ENCODE results near the gene ABAT. TPM values are rescaled to one million over a fixed set of nuclear protein-coding genes. Genes with fewer than 3 reads are reported as not detected.

ABAT gene
- total and polyA plus RNA-seq, 5 donors: 10.9 to 42.4 (median 16.8) TPM

DNA sequence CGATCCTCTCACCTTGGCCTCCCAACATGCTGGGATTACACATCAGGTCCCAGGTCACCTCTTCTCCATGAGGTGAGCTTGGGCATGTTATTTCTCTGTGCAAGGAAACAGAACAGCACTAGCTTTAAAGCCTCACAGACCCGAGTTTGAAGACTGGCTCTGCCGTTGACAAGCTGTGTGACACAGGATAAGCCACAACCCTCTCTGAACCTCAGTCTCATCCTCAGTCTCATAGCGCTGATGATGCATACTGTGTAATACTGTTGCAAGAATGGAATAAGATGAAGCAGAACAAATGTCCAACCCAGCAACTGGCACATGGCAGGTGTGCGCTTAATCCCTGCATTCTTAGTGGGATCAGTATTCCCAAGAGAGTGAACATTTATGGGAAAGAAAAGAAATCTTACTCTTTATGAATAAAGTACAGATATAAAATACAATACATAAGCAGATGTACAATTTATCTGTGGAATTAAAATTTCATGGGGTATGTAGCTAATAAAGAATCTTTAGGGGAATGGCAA, 43.5 kb downstream of the ABAT start:
- no peaks in the 10 kb centered on the region for H3K27me3 ChIP-seq (ENCODE audit: control insufficient read depth, insufficient read depth)
- H3K9me3 ChIP-seq (ENCODE audit: control insufficient read depth, low read length): no peaks in the 10 kb centered on the region
- H3K27ac ChIP-seq (ENCODE audit: low read length): no peak overlapping the region
- intact Hi-C loops (cut with DNase I): no loop called here
- H3K4me1 ChIP-seq (ENCODE audit: control insufficient read depth, insufficient read depth, low read length): no peaks in the 10 kb centered on the region
- DNase-seq (no peak), ATAC-seq (no peak)
- no peak overlapping the region for H3K4me3 ChIP-seq (ENCODE audit: low read length)
- 96% methylated on average over 5 of the region's 5 CpGs for WGBS

DNA sequence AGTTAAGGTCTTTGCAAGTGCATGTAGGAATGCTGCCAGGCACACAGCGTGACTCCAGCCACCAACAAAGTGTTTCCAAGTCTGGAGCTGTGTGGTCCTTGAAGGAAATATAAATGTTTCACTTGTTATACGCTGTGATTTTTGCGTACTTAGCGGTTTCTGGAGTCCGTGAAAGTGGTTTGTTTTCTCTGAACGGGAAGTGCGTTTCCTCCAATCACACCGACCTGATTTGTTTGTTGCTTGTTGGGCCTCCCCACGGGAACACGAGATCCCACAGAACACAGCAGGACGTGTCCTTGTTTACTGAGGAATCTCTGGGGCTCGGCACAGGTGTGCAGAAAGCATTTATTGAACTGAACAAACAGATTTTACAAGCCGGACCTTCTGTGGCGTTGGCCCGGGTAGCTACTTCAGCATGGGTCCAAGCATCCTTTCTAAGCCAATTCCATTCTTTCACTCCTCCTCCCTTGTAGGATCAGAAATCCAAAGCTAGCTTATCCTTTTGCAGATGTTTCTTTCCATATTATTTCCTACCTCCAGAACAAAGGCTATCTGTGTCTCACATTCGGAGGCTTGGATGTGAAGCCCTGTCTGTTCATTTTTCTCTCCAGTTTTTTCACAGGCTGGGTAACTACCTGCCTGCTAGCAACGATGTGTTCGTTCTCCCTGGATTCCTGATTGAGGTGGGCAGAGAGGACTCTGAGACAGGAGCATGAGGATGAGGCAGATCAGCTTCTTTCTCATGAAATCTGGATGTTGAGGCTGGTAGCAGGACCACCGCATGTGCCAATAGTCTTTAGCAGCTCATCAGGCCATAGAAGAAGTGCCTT, 44.6 kb downstream of the ABAT start:
- no peaks in the 10 kb centered on the region for H3K9me3 ChIP-seq (ENCODE audit: control insufficient read depth, low read length)
- H3K27me3 ChIP-seq (ENCODE audit: control insufficient read depth, insufficient read depth): no peaks in the 10 kb centered on the region
- 65% methylated on average over 19 of the region's 19 CpGs for WGBS
- intact Hi-C loops (cut with DNase I): no loop called here
- H3K4me3 ChIP-seq (ENCODE audit: low read length): no peak overlapping the region
- DNase-seq: no peak
- no peak for ATAC-seq
- no peak overlapping the region for H3K27ac ChIP-seq (ENCODE audit: low read length)
- no peaks in the 10 kb centered on the region for H3K4me1 ChIP-seq (ENCODE audit: control insufficient read depth, insufficient read depth, low read length)

DNA sequence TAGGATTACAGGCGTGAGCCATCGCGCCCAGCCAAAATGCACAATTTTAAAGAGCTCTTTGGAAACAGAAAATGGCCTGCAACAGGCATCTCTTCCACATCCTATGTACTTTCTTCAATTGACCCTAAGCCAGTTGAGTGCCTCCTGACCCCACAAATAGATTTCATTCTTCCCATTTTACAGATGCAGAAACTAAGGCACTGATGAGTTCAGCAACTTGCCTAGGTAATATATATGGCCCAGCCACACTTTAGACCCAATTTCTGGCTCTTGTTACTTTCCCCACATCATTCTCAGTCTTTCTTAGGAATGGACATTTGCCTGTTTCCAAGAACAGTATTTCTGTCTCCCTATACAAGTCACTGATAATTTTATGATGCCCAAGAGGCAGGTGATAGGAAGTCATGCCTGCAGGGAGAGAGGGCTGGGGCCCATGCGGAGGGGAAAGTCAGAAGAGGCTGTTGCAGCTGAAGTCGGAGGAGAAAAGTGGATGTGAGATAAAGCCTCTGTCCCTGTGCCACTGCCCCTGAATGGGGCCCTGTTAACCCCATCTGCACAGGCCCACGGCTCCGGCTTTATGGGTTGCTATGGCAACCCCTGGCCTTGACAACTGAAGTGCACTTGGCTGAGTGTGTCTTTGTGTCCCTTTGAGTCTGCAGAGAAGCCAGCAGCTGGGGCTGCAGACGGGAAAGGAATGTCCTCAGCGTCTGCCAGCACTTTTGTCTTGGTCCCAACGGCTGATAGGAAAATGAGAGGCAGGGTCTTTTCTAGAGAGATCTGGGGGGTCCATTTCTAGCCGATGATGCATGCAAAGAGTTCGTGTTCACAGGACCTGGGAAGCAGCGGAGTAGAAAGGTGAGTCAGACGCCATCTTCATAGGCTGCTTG, 45.9 kb downstream of the ABAT start:
- no peak overlapping the region for H3K27ac ChIP-seq (ENCODE audit: low read length)
- intact Hi-C loops (cut with DNase I): no loop called here
- no peaks in the 10 kb centered on the region for H3K27me3 ChIP-seq (ENCODE audit: control insufficient read depth, insufficient read depth)
- H3K4me1 ChIP-seq (ENCODE audit: control insufficient read depth, insufficient read depth, low read length): no peaks in the 10 kb centered on the region
- DNase-seq: peak in 2 of 3 donors; percentile 60 to 65
- 43% methylated on average over 14 of the region's 14 CpGs for WGBS
- peak; percentile 26 to 79 for ATAC-seq
- H3K9me3 ChIP-seq (ENCODE audit: control insufficient read depth, low read length): no peaks in the 10 kb centered on the region
- no peak overlapping the region for H3K4me3 ChIP-seq (ENCODE audit: low read length)

DNA sequence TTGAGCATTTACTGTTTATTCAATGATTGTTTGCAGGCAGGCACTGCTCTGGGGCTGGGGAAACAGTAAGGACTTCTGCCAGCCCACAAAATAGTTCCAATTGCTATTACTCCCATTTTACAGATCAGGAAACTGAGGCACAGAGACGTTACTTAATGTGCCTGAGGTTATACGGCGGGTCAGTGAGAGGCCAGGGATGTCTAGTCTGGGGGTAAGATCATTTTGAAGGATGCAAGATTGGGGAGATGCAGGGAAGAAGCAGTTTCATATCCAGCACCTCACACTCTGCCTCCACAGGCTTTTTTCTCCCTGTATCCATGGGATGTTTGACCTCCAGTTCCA, 46.5 kb downstream of the ABAT start:
- no peaks in the 10 kb centered on the region for H3K9me3 ChIP-seq (ENCODE audit: control insufficient read depth, low read length)
- intact Hi-C loops (cut with DNase I): no loop called here
- H3K27ac ChIP-seq (ENCODE audit: low read length): no peak overlapping the region
- ATAC-seq (no peak), DNase-seq (no peak)
- no peaks in the 10 kb centered on the region for H3K27me3 ChIP-seq (ENCODE audit: control insufficient read depth, insufficient read depth)
- WGBS: 77% methylated on average over 3 of the region's 3 CpGs
- no peaks in the 10 kb centered on the region for H3K4me1 ChIP-seq (ENCODE audit: control insufficient read depth, insufficient read depth, low read length)
- H3K4me3 ChIP-seq (ENCODE audit: low read length): no peak overlapping the region

DNA sequence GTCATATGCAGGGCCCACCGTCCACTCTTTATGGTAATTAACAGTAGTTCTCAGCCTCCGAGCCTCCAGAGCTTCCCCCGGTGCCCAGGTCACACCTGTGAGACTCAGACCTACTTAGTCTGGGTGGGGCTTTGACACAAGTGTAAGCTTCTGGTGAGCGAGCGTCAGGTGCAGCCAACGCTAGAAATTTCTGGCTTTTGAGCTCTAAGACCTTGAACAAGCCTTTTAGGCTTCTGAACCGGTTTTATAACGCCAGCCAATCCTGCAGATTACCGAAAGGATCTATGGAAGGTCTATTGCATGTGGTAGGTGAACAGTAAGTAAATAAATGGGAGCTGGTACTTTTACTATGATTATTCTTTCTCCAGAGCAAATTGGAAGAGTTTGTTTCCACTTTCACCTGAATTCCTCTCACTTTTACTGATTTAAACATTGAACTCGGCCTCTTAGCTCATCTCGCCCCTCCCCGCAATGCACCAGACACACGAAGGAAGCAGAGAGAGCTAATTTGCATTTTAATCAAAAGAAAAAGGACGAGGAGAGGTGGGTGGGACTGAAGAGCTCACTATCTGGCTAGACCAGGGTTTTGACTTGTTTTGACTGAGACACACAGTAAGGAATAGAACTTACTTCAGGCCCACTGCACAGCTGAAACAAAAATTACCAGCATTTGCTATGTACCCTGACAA, 47.1 kb downstream of the ABAT start:
- no peaks in the 10 kb centered on the region for H3K9me3 ChIP-seq (ENCODE audit: control insufficient read depth, low read length)
- WGBS: 73% methylated on average over 14 of the region's 14 CpGs
- intact Hi-C loops (cut with DNase I): no loop called here

DNA sequence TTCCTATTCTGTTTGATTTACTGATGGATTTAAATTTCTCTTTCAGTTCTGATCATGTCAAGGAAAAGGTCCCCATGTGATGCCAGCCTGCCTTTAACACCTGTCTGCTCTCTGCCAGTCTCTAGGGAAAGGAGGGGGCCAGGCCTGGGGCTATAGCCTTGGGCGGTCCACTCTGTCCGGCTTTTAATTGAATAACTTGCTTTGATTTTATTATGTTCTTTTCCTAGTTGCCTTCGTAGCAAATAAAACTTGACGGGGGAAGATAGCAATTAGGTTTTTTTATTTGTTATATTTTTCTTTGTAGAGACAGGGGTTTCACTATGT, 47.6 kb downstream of the ABAT start:
- DNase-seq (no peak), ATAC-seq (no peak)
- Histone ChIP-seq H3K4me1 (ENCODE audit: control insufficient read depth, insufficient read depth, low read length) (no peaks in the 10 kb centered on the region), H3K27ac (ENCODE audit: low read length) (no peak overlapping the region), H3K9me3 (ENCODE audit: control insufficient read depth, low read length) (no peaks in the 10 kb centered on the region), H3K27me3 (ENCODE audit: control insufficient read depth, insufficient read depth) (no peaks in the 10 kb centered on the region), H3K4me3 (ENCODE audit: low read length) (no peak overlapping the region)
- intact Hi-C loops (cut with DNase I): no loop called here
- WGBS: 92% methylated on average over 4 of the region's 4 CpGs

More for the DNA sequence above, 47.1 kb downstream of the ABAT start:
- Histone ChIP-seq H3K27me3 (ENCODE audit: control insufficient read depth, insufficient read depth) (no peaks in the 10 kb centered on the region), H3K27ac (ENCODE audit: low read length) (no peak overlapping the region), H3K4me1 (ENCODE audit: control insufficient read depth, insufficient read depth, low read length) (no peaks in the 10 kb centered on the region), H3K4me3 (ENCODE audit: low read length) (no peak overlapping the region)
- DNase-seq (no peak), ATAC-seq (no peak)

DNA sequence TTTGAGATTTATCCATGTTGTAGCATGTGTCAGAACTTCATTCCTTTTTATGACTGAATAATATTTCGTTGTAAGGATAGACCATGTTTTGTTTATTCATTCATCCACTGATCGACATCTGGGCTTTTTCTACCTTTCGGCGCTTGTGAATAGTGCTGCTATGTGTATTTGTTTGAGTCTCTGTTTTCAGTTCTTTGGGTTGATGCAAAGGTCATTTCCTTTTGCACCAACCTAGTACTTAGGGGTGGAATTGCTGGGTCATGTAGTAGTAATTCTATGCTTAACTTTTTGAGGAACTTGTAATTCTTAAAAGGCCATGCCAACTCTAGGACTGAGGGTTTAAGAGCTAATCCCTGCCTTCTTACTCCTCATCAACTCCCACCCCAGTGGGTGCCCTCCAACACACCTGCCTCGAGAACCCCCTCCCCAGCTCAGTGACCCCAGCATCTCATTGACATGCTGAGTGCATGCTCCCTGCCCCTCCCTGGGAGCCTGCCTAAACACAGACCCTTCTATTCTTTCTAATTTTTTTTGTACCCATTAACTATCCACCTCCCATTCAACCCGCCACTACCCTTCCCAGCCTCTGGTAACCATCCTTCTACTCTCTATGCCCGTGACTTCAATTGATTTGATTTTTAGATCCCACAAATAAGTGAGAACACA, 51.2 kb downstream of the ABAT start:
- H3K4me3 ChIP-seq (ENCODE audit: low read length): no peak overlapping the region
- intact Hi-C loops (cut with DNase I): no loop called here
- H3K27ac ChIP-seq (ENCODE audit: low read length): no peak overlapping the region
- ATAC-seq (no peak), DNase-seq (no peak)
- no peaks in the 10 kb centered on the region for H3K27me3 ChIP-seq (ENCODE audit: control insufficient read depth, insufficient read depth)
- no peaks in the 10 kb centered on the region for H3K9me3 ChIP-seq (ENCODE audit: control insufficient read depth, low read length)
- no peaks in the 10 kb centered on the region for H3K4me1 ChIP-seq (ENCODE audit: control insufficient read depth, insufficient read depth, low read length)
- 78% methylated on average over 7 of the region's 7 CpGs for WGBS

DNA sequence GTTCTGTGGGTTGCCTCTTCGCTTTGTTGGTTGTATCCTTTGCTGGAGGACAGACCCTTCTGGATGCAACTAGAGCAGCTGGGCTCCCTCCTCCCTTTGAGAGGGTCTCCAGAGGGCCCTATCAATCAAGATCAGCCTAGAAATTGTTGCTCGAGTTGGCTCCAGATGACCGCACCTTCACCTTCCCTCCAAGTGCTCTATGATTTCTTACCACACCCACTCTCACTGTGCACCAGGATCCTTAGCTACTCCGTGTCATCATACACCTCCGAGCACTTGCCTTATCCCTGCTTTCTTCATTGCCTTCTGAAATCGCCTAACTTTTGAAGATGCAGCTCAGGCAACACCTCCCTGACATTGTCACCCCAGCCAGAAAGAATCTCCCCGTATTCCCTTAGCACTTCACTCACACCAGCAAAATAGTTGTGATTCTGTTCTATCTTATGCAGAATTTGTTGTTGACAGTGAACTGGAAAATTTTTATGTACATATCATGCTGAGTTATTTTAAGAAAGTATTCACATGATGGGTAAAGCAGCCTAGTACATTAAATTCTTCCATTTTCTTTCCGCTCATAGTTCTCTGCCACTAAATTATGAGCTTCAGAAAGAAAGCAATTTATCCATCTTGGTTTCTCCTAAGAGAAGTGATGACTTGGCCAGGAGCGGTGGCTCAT, 52.9 kb downstream of the ABAT start:
- Histone ChIP-seq H3K27me3 (ENCODE audit: control insufficient read depth, insufficient read depth) (no peaks in the 10 kb centered on the region), H3K4me3 (ENCODE audit: low read length) (no peak overlapping the region), H3K4me1 (ENCODE audit: control insufficient read depth, insufficient read depth, low read length) (no peaks in the 10 kb centered on the region), H3K9me3 (ENCODE audit: control insufficient read depth, low read length) (no peaks in the 10 kb centered on the region), H3K27ac (ENCODE audit: low read length) (no peak overlapping the region)
- intact Hi-C loops (cut with DNase I): no loop called here
- WGBS: 68% methylated on average over 9 of the region's 9 CpGs
- ATAC-seq: no peak
- no peak for DNase-seq

DNA sequence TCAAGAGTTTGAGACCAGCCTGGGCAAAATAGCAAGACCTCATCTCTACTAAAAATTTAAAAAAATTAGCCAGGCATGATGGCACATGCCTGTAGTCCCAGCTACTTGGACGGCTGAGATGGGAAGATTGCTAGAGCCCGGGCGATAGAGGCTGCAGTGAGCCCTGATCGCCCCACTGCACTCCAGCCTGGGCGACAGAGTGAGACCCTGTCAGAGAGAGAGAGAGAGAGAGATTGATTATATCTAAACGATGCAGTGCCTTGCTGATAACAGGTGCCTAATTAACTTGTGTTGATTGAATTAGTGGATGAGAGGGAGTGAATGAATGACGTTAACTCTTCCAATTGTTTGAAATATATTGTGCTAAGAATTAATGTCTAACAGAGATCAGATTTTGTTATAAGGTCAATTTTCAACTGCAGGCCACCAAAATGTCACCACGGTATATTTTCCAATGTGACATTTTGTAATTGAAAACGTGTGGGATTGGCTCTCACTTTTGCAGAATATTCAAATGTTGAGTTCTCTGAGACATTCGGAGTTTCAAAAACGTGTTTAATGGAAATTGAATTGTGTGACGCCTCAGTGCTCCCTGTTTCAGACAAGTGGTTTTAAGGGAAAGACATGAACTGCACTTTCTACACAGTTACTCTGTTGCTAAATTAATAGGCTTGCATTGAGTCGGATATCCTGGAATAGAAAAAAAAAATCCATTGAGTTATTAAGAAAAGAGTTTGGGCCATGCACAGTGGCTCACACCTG, 53.6 kb downstream of the ABAT start:
- 77% methylated on average over 13 of the region's 13 CpGs for WGBS
- no peaks in the 10 kb centered on the region for H3K27me3 ChIP-seq (ENCODE audit: control insufficient read depth, insufficient read depth)
- no peaks in the 10 kb centered on the region for H3K4me1 ChIP-seq (ENCODE audit: control insufficient read depth, insufficient read depth, low read length)
- H3K4me3 ChIP-seq (ENCODE audit: low read length): no peak overlapping the region
- intact Hi-C loops (cut with DNase I): no loop called here
- no peak overlapping the region for H3K27ac ChIP-seq (ENCODE audit: low read length)
- no peaks in the 10 kb centered on the region for H3K9me3 ChIP-seq (ENCODE audit: control insufficient read depth, low read length)
- DNase-seq (no peak), ATAC-seq (no peak)
